ENCODE data around the gene FGF8. TPM values are rescaled to one million over a fixed set of nuclear protein-coding genes. Genes with fewer than 3 reads are reported as not detected.

Gene FGF8
- total and polyA plus RNA-seq, 2 of the 13 experiments (the other 11 are each of a cell fraction or from before 2014, with no cell fraction given): not detected

GRCh38 chr10:101818872-101819633, 43.1 kb upstream of the FGF8 start (continued):
- no peak for TF ChIP-seq ZBED4 (CRISPR knock-in tag; IDR thresholded peaks at IDR 0.05; ENCODE audit: borderline replicate concordance)
- no peak for TF ChIP-seq ZNF121 (CRISPR knock-in tag; IDR thresholded peaks at IDR 0.05)
- TF ChIP-seq HMG20A (CRISPR knock-in tag; IDR thresholded peaks at IDR 0.05; ENCODE audit: borderline replicate concordance): no peak
- no peak for TF ChIP-seq ZNF616 (CRISPR knock-in tag; IDR thresholded peaks at IDR 0.05; ENCODE audit: low read depth)
- no peak for TF ChIP-seq NONO (IDR thresholded peaks at IDR 0.05)
- TF ChIP-seq NONO (CRISPR knock-in tag; conservative IDR thresholded peaks at IDR 0.05): no peak
- no peak for TF ChIP-seq AGO2 (optimal IDR thresholded peaks at IDR 0.05; ENCODE audit: low read depth, low read length)
- no peak for TF ChIP-seq KIAA2018 (CRISPR knock-in tag; IDR thresholded peaks at IDR 0.05; ENCODE audit: borderline replicate concordance)
- no peak for TF ChIP-seq ZBTB7B (CRISPR knock-in tag; IDR thresholded peaks at IDR 0.05)
- no peak for TF ChIP-seq NFIC (IDR thresholded peaks at IDR 0.05; ENCODE audit: low read length)
- no peak for TF ChIP-seq ZNF761 (CRISPR knock-in tag; conservative IDR thresholded peaks at IDR 0.05)
- no peak for TF ChIP-seq ZMYM2 (CRISPR knock-in tag; IDR thresholded peaks at IDR 0.05)
- no peak for TF ChIP-seq DBP (CRISPR knock-in tag; IDR thresholded peaks at IDR 0.05; ENCODE audit: not compliant biosample characterization)
- TF ChIP-seq ARID2 (CRISPR knock-in tag; IDR thresholded peaks at IDR 0.05; ENCODE audit: borderline replicate concordance): no peak
- no peak for TF ChIP-seq ZSCAN5A (CRISPR knock-in tag; IDR thresholded peaks at IDR 0.05; ENCODE audit: borderline replicate concordance)
